HL-60 (cell line): ENCODE measurements around the gene TMEM60.

Experiments used
- TF ChIP-seq, protein P1 (sequence below): IDR thresholded peaks from 2 replicates; pipeline ENCODE4 v1.6.1; 2012; ENCODE audit warnings: low read depth; ENCODE audit not compliant: insufficient replicate concordance
- TF ChIP-seq, protein P2 (sequence below): IDR thresholded peaks from one replicate; pipeline ENCODE4 v1.5.1; 2011; ENCODE audit warnings: low read length, control low read depth, inconsistent platforms; ENCODE audit not compliant: insufficient read depth

DNA sequence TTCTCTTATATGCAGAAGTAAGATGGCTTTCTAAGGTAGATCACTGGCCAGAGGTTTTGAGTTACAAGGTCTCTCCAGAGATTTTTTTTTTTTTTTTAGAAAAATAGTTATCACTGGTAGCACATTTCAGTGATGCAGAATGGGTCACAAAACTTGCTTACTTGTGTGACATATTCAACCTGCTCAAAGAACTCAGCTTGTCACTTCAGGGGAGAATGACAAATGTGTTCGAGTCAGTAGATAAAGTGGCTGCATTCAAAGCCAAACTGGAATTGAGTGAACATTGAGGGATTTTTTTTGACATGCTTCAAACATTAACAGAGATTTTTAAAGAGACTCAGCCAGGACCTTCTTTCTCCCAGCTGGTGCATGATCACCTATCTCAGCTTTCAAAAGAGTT is 33.7 kb upstream of the TMEM60 start:
- TF ChIP-seq, protein P1, sequence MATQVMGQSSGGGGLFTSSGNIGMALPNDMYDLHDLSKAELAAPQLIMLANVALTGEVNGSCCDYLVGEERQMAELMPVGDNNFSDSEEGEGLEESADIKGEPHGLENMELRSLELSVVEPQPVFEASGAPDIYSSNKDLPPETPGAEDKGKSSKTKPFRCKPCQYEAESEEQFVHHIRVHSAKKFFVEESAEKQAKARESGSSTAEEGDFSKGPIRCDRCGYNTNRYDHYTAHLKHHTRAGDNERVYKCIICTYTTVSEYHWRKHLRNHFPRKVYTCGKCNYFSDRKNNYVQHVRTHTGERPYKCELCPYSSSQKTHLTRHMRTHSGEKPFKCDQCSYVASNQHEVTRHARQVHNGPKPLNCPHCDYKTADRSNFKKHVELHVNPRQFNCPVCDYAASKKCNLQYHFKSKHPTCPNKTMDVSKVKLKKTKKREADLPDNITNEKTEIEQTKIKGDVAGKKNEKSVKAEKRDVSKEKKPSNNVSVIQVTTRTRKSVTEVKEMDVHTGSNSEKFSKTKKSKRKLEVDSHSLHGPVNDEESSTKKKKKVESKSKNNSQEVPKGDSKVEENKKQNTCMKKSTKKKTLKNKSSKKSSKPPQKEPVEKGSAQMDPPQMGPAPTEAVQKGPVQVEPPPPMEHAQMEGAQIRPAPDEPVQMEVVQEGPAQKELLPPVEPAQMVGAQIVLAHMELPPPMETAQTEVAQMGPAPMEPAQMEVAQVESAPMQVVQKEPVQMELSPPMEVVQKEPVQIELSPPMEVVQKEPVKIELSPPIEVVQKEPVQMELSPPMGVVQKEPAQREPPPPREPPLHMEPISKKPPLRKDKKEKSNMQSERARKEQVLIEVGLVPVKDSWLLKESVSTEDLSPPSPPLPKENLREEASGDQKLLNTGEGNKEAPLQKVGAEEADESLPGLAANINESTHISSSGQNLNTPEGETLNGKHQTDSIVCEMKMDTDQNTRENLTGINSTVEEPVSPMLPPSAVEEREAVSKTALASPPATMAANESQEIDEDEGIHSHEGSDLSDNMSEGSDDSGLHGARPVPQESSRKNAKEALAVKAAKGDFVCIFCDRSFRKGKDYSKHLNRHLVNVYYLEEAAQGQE: no peak
- TF ChIP-seq, protein P2, sequence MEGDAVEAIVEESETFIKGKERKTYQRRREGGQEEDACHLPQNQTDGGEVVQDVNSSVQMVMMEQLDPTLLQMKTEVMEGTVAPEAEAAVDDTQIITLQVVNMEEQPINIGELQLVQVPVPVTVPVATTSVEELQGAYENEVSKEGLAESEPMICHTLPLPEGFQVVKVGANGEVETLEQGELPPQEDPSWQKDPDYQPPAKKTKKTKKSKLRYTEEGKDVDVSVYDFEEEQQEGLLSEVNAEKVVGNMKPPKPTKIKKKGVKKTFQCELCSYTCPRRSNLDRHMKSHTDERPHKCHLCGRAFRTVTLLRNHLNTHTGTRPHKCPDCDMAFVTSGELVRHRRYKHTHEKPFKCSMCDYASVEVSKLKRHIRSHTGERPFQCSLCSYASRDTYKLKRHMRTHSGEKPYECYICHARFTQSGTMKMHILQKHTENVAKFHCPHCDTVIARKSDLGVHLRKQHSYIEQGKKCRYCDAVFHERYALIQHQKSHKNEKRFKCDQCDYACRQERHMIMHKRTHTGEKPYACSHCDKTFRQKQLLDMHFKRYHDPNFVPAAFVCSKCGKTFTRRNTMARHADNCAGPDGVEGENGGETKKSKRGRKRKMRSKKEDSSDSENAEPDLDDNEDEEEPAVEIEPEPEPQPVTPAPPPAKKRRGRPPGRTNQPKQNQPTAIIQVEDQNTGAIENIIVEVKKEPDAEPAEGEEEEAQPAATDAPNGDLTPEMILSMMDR: no peak
